ENCODE data around the gene IFNGR1. TPM values are rescaled to one million over a fixed set of nuclear protein-coding genes. Genes with fewer than 3 reads are reported as not detected.
A peak's percentile ranks its signal among the peaks of the same experiment; 100 is the strongest.
"Not testable (repeated sequence)": the region's sequence is repeated elsewhere in the genome, so short reads cannot be mapped to it uniquely, and the experiment has no call there.

IFNGR1 gene
- total RNA-seq, 1 donor from 2014 or later: 67.3 TPM

- H3K4me3 ChIP-seq (ENCODE audit: low read length in 3 of 3): no peak overlapping the region
- H3K36me3 ChIP-seq (ENCODE audit: control insufficient read depth in 3 of 3, insufficient read depth in 3 of 3, low read length in 3 of 3): no peaks in the 10 kb centered on the region
- H3K27ac ChIP-seq (ENCODE audit: low read depth, low read length): no peak overlapping the region
- no peaks in the 10 kb centered on the region for H3K27me3 ChIP-seq (ENCODE audit: control insufficient read depth in 3 of 3, insufficient read depth in 3 of 3, low read length in 3 of 3)
- H3K9me3 ChIP-seq (ENCODE audit: control insufficient read depth in 3 of 3, low read length in 3 of 3): peaks cover 0 to 2% (median 0%) of the 10 kb centered on the region in 3 donors
- H3K9ac ChIP-seq (ENCODE audit: low read depth in 1 of 3, low read length in 3 of 3): no peak overlapping the region
- H3K4me1 ChIP-seq (ENCODE audit: control insufficient read depth in 3 of 3, insufficient read depth in 3 of 3, low read length in 3 of 3): no peaks in the 10 kb centered on the region
These were observed 37.3 kb upstream of the IFNGR1 start for GRCh38 chr6:137256350-137257103.

- Histone ChIP-seq H3K27me3 (ENCODE audit: control insufficient read depth in 3 of 3, insufficient read depth in 3 of 3, low read length in 3 of 3) (no peaks in the 10 kb centered on the region), H3K27ac (ENCODE audit: low read depth, low read length) (no peak overlapping the region), H3K4me3 (ENCODE audit: low read length in 3 of 3) (no peak overlapping the region), H3K9me3 (ENCODE audit: control insufficient read depth in 3 of 3, low read length in 3 of 3) (peaks cover 0 to 2% (median 0%) of the 10 kb centered on the region in 3 donors), H3K4me1 (ENCODE audit: control insufficient read depth in 3 of 3, insufficient read depth in 3 of 3, low read length in 3 of 3) (no peaks in the 10 kb centered on the region), H3K9ac (ENCODE audit: low read depth in 1 of 3, low read length in 3 of 3) (no peak overlapping the region), H3K36me3 (ENCODE audit: control insufficient read depth in 3 of 3, insufficient read depth in 3 of 3, low read length in 3 of 3) (no peaks in the 10 kb centered on the region)
These were observed 35.8 kb upstream of the IFNGR1 start for GRCh38 chr6:137254966-137255365.

- H3K36me3 ChIP-seq (ENCODE audit: control insufficient read depth in 3 of 3, insufficient read depth in 3 of 3, low read length in 3 of 3); H3K27me3 ChIP-seq (ENCODE audit: control insufficient read depth in 3 of 3, insufficient read depth in 3 of 3, low read length in 3 of 3); H3K4me3 ChIP-seq (ENCODE audit: low read length in 3 of 3); H3K9ac ChIP-seq (ENCODE audit: low read depth in 1 of 3, low read length in 3 of 3); H3K4me1 ChIP-seq (ENCODE audit: control insufficient read depth in 3 of 3, insufficient read depth in 3 of 3, low read length in 3 of 3); H3K27ac ChIP-seq (ENCODE audit: low read depth, low read length); H3K9me3 ChIP-seq (ENCODE audit: control insufficient read depth in 3 of 3, low read length in 3 of 3): not testable (repeated sequence)
These were observed 35.2 kb upstream of the IFNGR1 start for GRCh38 chr6:137254430-137254829.

GRCh38 chr6:137248702-137249101, 29.5 kb upstream of the IFNGR1 start:
- H3K27me3 ChIP-seq (ENCODE audit: control insufficient read depth in 3 of 3, insufficient read depth in 3 of 3, low read length in 3 of 3): no peaks in the 10 kb centered on the region
- no peak overlapping the region for H3K4me3 ChIP-seq (ENCODE audit: low read length in 3 of 3)
- no peak overlapping the region for H3K27ac ChIP-seq (ENCODE audit: low read depth, low read length)
- H3K36me3 ChIP-seq (ENCODE audit: control insufficient read depth in 3 of 3, insufficient read depth in 3 of 3, low read length in 3 of 3): no peaks in the 10 kb centered on the region
- H3K4me1 ChIP-seq (ENCODE audit: control insufficient read depth in 3 of 3, insufficient read depth in 3 of 3, low read length in 3 of 3): no peaks in the 10 kb centered on the region
- no peak overlapping the region for H3K9ac ChIP-seq (ENCODE audit: low read depth in 1 of 3, low read length in 3 of 3)
- H3K9me3 ChIP-seq (ENCODE audit: control insufficient read depth in 3 of 3, low read length in 3 of 3): no peaks in the 10 kb centered on the region

- H3K36me3 ChIP-seq (ENCODE audit: control insufficient read depth in 3 of 3, insufficient read depth in 3 of 3, low read length in 3 of 3): no peaks in the 10 kb centered on the region
- no peaks in the 10 kb centered on the region for H3K4me1 ChIP-seq (ENCODE audit: control insufficient read depth in 3 of 3, insufficient read depth in 3 of 3, low read length in 3 of 3)
- H3K9me3 ChIP-seq (ENCODE audit: control insufficient read depth in 3 of 3, low read length in 3 of 3): no peaks in the 10 kb centered on the region
- no peak overlapping the region for H3K4me3 ChIP-seq (ENCODE audit: low read length in 3 of 3)
- no peak overlapping the region for H3K27ac ChIP-seq (ENCODE audit: low read depth, low read length)
- no peaks in the 10 kb centered on the region for H3K27me3 ChIP-seq (ENCODE audit: control insufficient read depth in 3 of 3, insufficient read depth in 3 of 3, low read length in 3 of 3)
- no peak overlapping the region for H3K9ac ChIP-seq (ENCODE audit: low read depth in 1 of 3, low read length in 3 of 3)
These were observed 28.5 kb upstream of the IFNGR1 start for GRCh38 chr6:137247724-137248123.

- H3K27ac ChIP-seq (ENCODE audit: low read depth, low read length): no peak overlapping the region
- H3K27me3 ChIP-seq (ENCODE audit: control insufficient read depth in 3 of 3, insufficient read depth in 3 of 3, low read length in 3 of 3): no peaks in the 10 kb centered on the region
- no peaks in the 10 kb centered on the region for H3K9me3 ChIP-seq (ENCODE audit: control insufficient read depth in 3 of 3, low read length in 3 of 3)
- no peaks in the 10 kb centered on the region for H3K36me3 ChIP-seq (ENCODE audit: control insufficient read depth in 3 of 3, insufficient read depth in 3 of 3, low read length in 3 of 3)
- H3K9ac ChIP-seq (ENCODE audit: low read depth in 1 of 3, low read length in 3 of 3): no peak overlapping the region
- H3K4me3 ChIP-seq (ENCODE audit: low read length in 3 of 3): no peak overlapping the region
- H3K4me1 ChIP-seq (ENCODE audit: control insufficient read depth in 3 of 3, insufficient read depth in 3 of 3, low read length in 3 of 3): no peaks in the 10 kb centered on the region
These were observed 27.6 kb upstream of the IFNGR1 start for GRCh38 chr6:137246791-137247202.

GRCh38 chr6:137246164-137246563, 27.0 kb upstream of the IFNGR1 start:
- Histone ChIP-seq H3K27ac (ENCODE audit: low read depth, low read length) (no peak overlapping the region), H3K4me1 (ENCODE audit: control insufficient read depth in 3 of 3, insufficient read depth in 3 of 3, low read length in 3 of 3) (no peaks in the 10 kb centered on the region), H3K36me3 (ENCODE audit: control insufficient read depth in 3 of 3, insufficient read depth in 3 of 3, low read length in 3 of 3) (no peaks in the 10 kb centered on the region)

GRCh38 chr6:137241481-137242038, 22.4 kb upstream of the IFNGR1 start:
- no peak overlapping the region for H3K4me3 ChIP-seq (ENCODE audit: low read length in 3 of 3)
- H3K27ac ChIP-seq (ENCODE audit: low read depth, low read length): no peak overlapping the region
- H3K9ac ChIP-seq (ENCODE audit: low read depth in 1 of 3, low read length in 3 of 3): no peak overlapping the region
- no peaks in the 10 kb centered on the region for H3K27me3 ChIP-seq (ENCODE audit: control insufficient read depth in 3 of 3, insufficient read depth in 3 of 3, low read length in 3 of 3)
- no peaks in the 10 kb centered on the region for H3K4me1 ChIP-seq (ENCODE audit: control insufficient read depth in 3 of 3, insufficient read depth in 3 of 3, low read length in 3 of 3)
- H3K9me3 ChIP-seq (ENCODE audit: control insufficient read depth in 3 of 3, low read length in 3 of 3): no peaks in the 10 kb centered on the region
- H3K36me3 ChIP-seq (ENCODE audit: control insufficient read depth in 3 of 3, insufficient read depth in 3 of 3, low read length in 3 of 3): no peaks in the 10 kb centered on the region

More at GRCh38 chr6:137246164-137246563, 27.0 kb upstream of the IFNGR1 start:
- Histone ChIP-seq H3K9me3 (ENCODE audit: control insufficient read depth in 3 of 3, low read length in 3 of 3) (no peaks in the 10 kb centered on the region), H3K27me3 (ENCODE audit: control insufficient read depth in 3 of 3, insufficient read depth in 3 of 3, low read length in 3 of 3) (no peaks in the 10 kb centered on the region), H3K9ac (ENCODE audit: low read depth in 1 of 3, low read length in 3 of 3) (no peak overlapping the region), H3K4me3 (ENCODE audit: low read length in 3 of 3) (no peak overlapping the region)

- no peak overlapping the region for H3K9ac ChIP-seq (ENCODE audit: low read depth in 1 of 3, low read length in 3 of 3)
- no peaks in the 10 kb centered on the region for H3K36me3 ChIP-seq (ENCODE audit: control insufficient read depth in 3 of 3, insufficient read depth in 3 of 3, low read length in 3 of 3)
- no peak overlapping the region for H3K4me3 ChIP-seq (ENCODE audit: low read length in 3 of 3)
- no peak overlapping the region for H3K27ac ChIP-seq (ENCODE audit: low read depth, low read length)
- H3K9me3 ChIP-seq (ENCODE audit: control insufficient read depth in 3 of 3, low read length in 3 of 3): no peaks in the 10 kb centered on the region
- no peaks in the 10 kb centered on the region for H3K4me1 ChIP-seq (ENCODE audit: control insufficient read depth in 3 of 3, insufficient read depth in 3 of 3, low read length in 3 of 3)
- no peaks in the 10 kb centered on the region for H3K27me3 ChIP-seq (ENCODE audit: control insufficient read depth in 3 of 3, insufficient read depth in 3 of 3, low read length in 3 of 3)
These were observed 21.0 kb upstream of the IFNGR1 start for GRCh38 chr6:137240168-137240567.

GRCh38 chr6:137237413-137238170, 18.4 kb upstream of the IFNGR1 start:
- no peak overlapping the region for H3K9ac ChIP-seq (ENCODE audit: low read depth in 1 of 3, low read length in 3 of 3)

More at GRCh38 chr6:137237413-137238170, 18.4 kb upstream of the IFNGR1 start:
- Histone ChIP-seq H3K36me3 (ENCODE audit: control insufficient read depth in 3 of 3, insufficient read depth in 3 of 3, low read length in 3 of 3) (no peaks in the 10 kb centered on the region), H3K27ac (ENCODE audit: low read depth, low read length) (peak overlapping the region; percentile 38), H3K9me3 (ENCODE audit: control insufficient read depth in 3 of 3, low read length in 3 of 3) (no peaks in the 10 kb centered on the region), H3K4me1 (ENCODE audit: control insufficient read depth in 3 of 3, insufficient read depth in 3 of 3, low read length in 3 of 3) (peaks cover 4 to 5% (median 4%) of the 10 kb centered on the region in 3 donors), H3K27me3 (ENCODE audit: control insufficient read depth in 3 of 3, insufficient read depth in 3 of 3, low read length in 3 of 3) (no peaks in the 10 kb centered on the region), H3K4me3 (ENCODE audit: low read length in 3 of 3) (no peak overlapping the region)
